ENCODE measurements around the gene MRPL9.
"Not testable (repeated sequence)": the region's sequence is repeated elsewhere in the genome, so short reads cannot be mapped to it uniquely, and the experiment has no call there.

Gene MRPL9

DNA sequence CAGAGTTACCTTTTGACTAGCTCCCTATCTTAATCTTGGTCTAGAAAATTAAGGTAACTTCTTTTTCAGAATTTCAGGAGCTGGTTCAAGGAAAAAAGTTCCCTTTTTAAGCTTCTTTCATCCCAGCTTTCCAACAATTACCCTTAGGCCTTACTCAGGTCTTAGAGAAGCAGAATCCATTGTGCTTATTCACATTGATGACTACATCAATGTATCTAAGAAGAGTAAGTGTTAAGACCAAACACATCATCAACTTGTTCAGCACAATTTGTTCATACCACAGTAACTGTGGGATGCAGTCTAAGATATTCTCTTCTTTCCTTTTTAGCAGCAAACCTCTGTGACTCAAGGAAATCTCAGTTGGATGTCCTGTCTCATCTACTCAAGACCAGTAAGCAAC lies 4.1 kb downstream of the MRPL9 start:
- no peaks in the 10 kb centered on the region for H3K27me3 ChIP-seq (ENCODE audit: insufficient read depth, insufficient read length)
- peaks cover 75% of the 10 kb centered on the region for H3K36me3 ChIP-seq (ENCODE audit: insufficient read depth, insufficient read length, low read length)
- TF ChIP-seq ZNF274 (IDR thresholded peaks at IDR 0.05; ENCODE audit: low read depth, low read length) = no peak
- TF ChIP-seq SUZ12 (IDR thresholded peaks at IDR 0.05; ENCODE audit: extremely low read depth, insufficient read depth, insufficient read length) = no peak
- TF ChIP-seq YY1 (IDR thresholded peaks at IDR 0.05; ENCODE audit: insufficient read depth, insufficient read length) = no peak
- H3K4me3 ChIP-seq (ENCODE audit: insufficient read length, low read depth) = no peak overlapping the region
- no peaks in the 10 kb centered on the region for H3K9me3 ChIP-seq (ENCODE audit: insufficient read depth, low read length)
- H3K9ac ChIP-seq (ENCODE audit: insufficient read length, low read depth) = no peak overlapping the region
- H3K4me1 ChIP-seq (ENCODE audit: insufficient read depth, insufficient read length) = no peaks in the 10 kb centered on the region
- DNase-seq (ENCODE audit: low read depth, low spot score) = no peak

- no peaks in the 10 kb centered on the region for H3K9me3 ChIP-seq (ENCODE audit: insufficient read depth, low read length)
- peaks cover 62% of the 10 kb centered on the region for H3K36me3 ChIP-seq (ENCODE audit: insufficient read depth, insufficient read length, low read length)
- DNase-seq (ENCODE audit: low read depth, low spot score) = no peak
- H3K4me3 ChIP-seq (ENCODE audit: insufficient read length, low read depth) = no peak overlapping the region
- H3K27me3 ChIP-seq (ENCODE audit: insufficient read depth, insufficient read length) = no peaks in the 10 kb centered on the region
- H3K9ac ChIP-seq (ENCODE audit: insufficient read length, low read depth) = no peak overlapping the region
- TF ChIP-seq SUZ12 (IDR thresholded peaks at IDR 0.05; ENCODE audit: extremely low read depth, insufficient read depth, insufficient read length) (no peak), YY1 (IDR thresholded peaks at IDR 0.05; ENCODE audit: insufficient read depth, insufficient read length) (no peak), ZNF274 (IDR thresholded peaks at IDR 0.05; ENCODE audit: low read depth, low read length) (no peak)
- no peaks in the 10 kb centered on the region for H3K4me1 ChIP-seq (ENCODE audit: insufficient read depth, insufficient read length)
These were observed 7.0 kb downstream of the MRPL9 start for GRCh38 chr1:151756291-151756690.

DNA sequence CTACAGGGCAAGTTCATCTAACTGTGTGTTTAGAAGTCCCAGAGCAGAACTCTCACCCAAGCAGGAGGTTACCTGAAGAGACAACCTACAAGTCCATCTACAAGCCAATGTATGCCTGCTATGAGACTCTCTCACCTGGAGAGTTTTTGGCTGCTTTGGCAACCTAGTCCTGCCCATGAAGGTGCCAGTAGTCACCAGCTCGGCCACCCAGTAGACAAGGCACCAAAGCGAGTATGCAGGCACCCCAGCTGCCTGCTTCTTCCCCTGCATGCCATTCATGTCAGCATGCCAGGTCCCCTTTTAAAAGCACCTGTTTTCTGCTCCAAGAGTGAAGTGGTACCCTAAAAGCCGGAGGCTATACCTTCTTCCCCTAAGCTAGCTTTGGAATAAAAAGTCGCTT lies 21.8 kb downstream of the MRPL9 start:
- Histone ChIP-seq H3K4me3 (ENCODE audit: insufficient read length, low read depth) (no peak overlapping the region), H3K36me3 (ENCODE audit: insufficient read depth, insufficient read length, low read length) (no peaks in the 10 kb centered on the region), H3K27me3 (ENCODE audit: insufficient read depth, insufficient read length) (no peaks in the 10 kb centered on the region), H3K9me3 (ENCODE audit: insufficient read depth, low read length) (peaks cover 28% of the 10 kb centered on the region), H3K9ac (ENCODE audit: insufficient read length, low read depth) (no peak overlapping the region), H3K4me1 (ENCODE audit: insufficient read depth, insufficient read length) (no peaks in the 10 kb centered on the region)
- DNase-seq (ENCODE audit: low read depth, low spot score) = no peak
- no peak for TF ChIP-seq SUZ12 (IDR thresholded peaks at IDR 0.05; ENCODE audit: extremely low read depth, insufficient read depth, insufficient read length)
- no peak for TF ChIP-seq YY1 (IDR thresholded peaks at IDR 0.05; ENCODE audit: insufficient read depth, insufficient read length)
- no peak for TF ChIP-seq ZNF274 (IDR thresholded peaks at IDR 0.05; ENCODE audit: low read depth, low read length)

GRCh38 chr1:151739590-151740355 lies 23.5 kb downstream of the MRPL9 start:
- Histone ChIP-seq H3K9ac (ENCODE audit: insufficient read length, low read depth) (no peak overlapping the region), H3K9me3 (ENCODE audit: insufficient read depth, low read length) (peaks cover 32% of the 10 kb centered on the region), H3K36me3 (ENCODE audit: insufficient read depth, insufficient read length, low read length) (no peaks in the 10 kb centered on the region), H3K4me3 (ENCODE audit: insufficient read length, low read depth) (no peak overlapping the region), H3K27me3 (ENCODE audit: insufficient read depth, insufficient read length) (no peaks in the 10 kb centered on the region), H3K4me1 (ENCODE audit: insufficient read depth, insufficient read length) (no peaks in the 10 kb centered on the region)
- DNase-seq (ENCODE audit: low read depth, low spot score) = no peak
- no peak for TF ChIP-seq ZNF274 (IDR thresholded peaks at IDR 0.05; ENCODE audit: low read depth, low read length)
- TF ChIP-seq YY1 (IDR thresholded peaks at IDR 0.05; ENCODE audit: insufficient read depth, insufficient read length) = no peak
- TF ChIP-seq SUZ12 (IDR thresholded peaks at IDR 0.05; ENCODE audit: extremely low read depth, insufficient read depth, insufficient read length) = no peak

GRCh38 chr1:151737479-151737878 lies 25.8 kb downstream of the MRPL9 start:
- TF ChIP-seq ZNF274 (IDR thresholded peaks at IDR 0.05; ENCODE audit: low read depth, low read length) (no peak), SUZ12 (IDR thresholded peaks at IDR 0.05; ENCODE audit: extremely low read depth, insufficient read depth, insufficient read length) (no peak), YY1 (IDR thresholded peaks at IDR 0.05; ENCODE audit: insufficient read depth, insufficient read length) (no peak)
- Histone ChIP-seq H3K9me3 (ENCODE audit: insufficient read depth, low read length) (peaks cover 32% of the 10 kb centered on the region), H3K4me3 (ENCODE audit: insufficient read length, low read depth) (no peak overlapping the region), H3K9ac (ENCODE audit: insufficient read length, low read depth) (no peak overlapping the region), H3K36me3 (ENCODE audit: insufficient read depth, insufficient read length, low read length) (no peaks in the 10 kb centered on the region), H3K4me1 (ENCODE audit: insufficient read depth, insufficient read length) (no peaks in the 10 kb centered on the region), H3K27me3 (ENCODE audit: insufficient read depth, insufficient read length) (no peaks in the 10 kb centered on the region)
- DNase-seq (ENCODE audit: low read depth, low spot score) = no peak

DNA sequence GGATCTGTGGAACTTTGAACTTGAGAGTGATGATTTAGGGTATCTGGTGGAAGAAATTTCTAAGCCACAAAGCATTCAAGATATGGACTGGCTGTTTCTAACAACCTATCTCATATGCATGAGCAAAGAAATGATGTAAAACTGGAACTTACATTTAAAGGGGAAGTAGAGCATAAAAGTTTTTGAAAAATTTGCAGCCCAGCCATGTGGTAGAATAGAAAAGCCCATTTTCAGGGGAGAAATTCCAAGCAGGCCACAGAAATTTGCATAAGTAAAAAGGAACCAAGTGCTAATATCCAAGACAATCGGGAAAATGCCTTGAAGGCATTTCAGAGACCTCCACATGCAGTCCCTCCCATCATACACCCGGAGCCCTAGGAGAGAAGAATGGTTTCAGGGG lies 26.3 kb downstream of the MRPL9 start:
- H3K27me3 ChIP-seq (ENCODE audit: insufficient read depth, insufficient read length) = no peaks in the 10 kb centered on the region
- no peak overlapping the region for H3K9ac ChIP-seq (ENCODE audit: insufficient read length, low read depth)
- H3K4me1 ChIP-seq (ENCODE audit: insufficient read depth, insufficient read length) = no peaks in the 10 kb centered on the region
- no peak overlapping the region for H3K4me3 ChIP-seq (ENCODE audit: insufficient read length, low read depth)
- no peak for TF ChIP-seq YY1 (IDR thresholded peaks at IDR 0.05; ENCODE audit: insufficient read depth, insufficient read length)
- no peak for TF ChIP-seq ZNF274 (IDR thresholded peaks at IDR 0.05; ENCODE audit: low read depth, low read length)
- no peak for TF ChIP-seq SUZ12 (IDR thresholded peaks at IDR 0.05; ENCODE audit: extremely low read depth, insufficient read depth, insufficient read length)
- no peaks in the 10 kb centered on the region for H3K36me3 ChIP-seq (ENCODE audit: insufficient read depth, insufficient read length, low read length)
- peak; percentile 30 for DNase-seq (ENCODE audit: low read depth, low spot score)
- peaks cover 32% of the 10 kb centered on the region for H3K9me3 ChIP-seq (ENCODE audit: insufficient read depth, low read length)

DNA sequence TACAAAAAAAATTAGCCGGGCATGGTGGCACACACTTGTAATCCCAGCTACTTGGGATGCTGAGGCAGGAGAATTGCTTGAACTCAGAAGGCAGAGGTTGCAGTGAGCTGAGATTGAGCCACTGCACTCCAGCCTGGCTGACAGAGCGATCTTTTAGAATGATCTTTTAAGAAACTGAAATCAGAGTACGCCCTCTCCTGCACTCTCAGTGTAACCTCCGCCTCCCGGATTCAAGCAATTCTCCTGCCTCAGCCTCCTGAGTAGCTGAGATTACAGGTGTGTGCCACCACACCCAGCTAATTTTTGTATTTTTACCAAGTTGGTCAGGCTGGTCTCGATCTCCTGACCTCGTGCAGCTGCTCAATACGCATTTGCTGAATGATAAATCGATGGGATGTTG lies 29.3 kb downstream of the MRPL9 start:
- not testable (repeated sequence) for H3K27me3 ChIP-seq (ENCODE audit: insufficient read depth, insufficient read length); H3K36me3 ChIP-seq (ENCODE audit: insufficient read depth, insufficient read length, low read length); H3K4me1 ChIP-seq (ENCODE audit: insufficient read depth, insufficient read length); H3K4me3 ChIP-seq (ENCODE audit: insufficient read length, low read depth); H3K9ac ChIP-seq (ENCODE audit: insufficient read length, low read depth); DNase-seq (ENCODE audit: low read depth, low spot score)
- H3K9me3 ChIP-seq (ENCODE audit: insufficient read depth, low read length) = peaks cover 29% of the 10 kb centered on the region

Data from NT2/D1 (cell line).